ENCODE measurements around the gene PMEPA1. TPM values are rescaled to one million over a fixed set of nuclear protein-coding genes. Genes with fewer than 3 reads are reported as not detected.

PMEPA1 gene
- total and polyA plus RNA-seq, 10 of the 15 experiments (the other 5 are each of a cell fraction or from before 2014, with no cell fraction given), result 0.02 to 0.10 (median 0.04) TPM; not detected in 3

- no peak for TF ChIP-seq ZBTB40 (IDR thresholded peaks at IDR 0.05; ENCODE audit: borderline replicate concordance)
- peak; percentile 42; the same call in 1 of the 2 replicates for TF ChIP-seq RB1 (IDR thresholded peaks at IDR 0.05; ENCODE audit: borderline replicate concordance)
- TF ChIP-seq E4F1 (IDR thresholded peaks at IDR 0.05; ENCODE audit: borderline replicate concordance, partially characterized antibody), result no peak
- TF ChIP-seq HDAC6 (IDR thresholded peaks at IDR 0.05; ENCODE audit: unreplicated experiment), result no peak
- TF ChIP-seq CEBPZ (IDR thresholded peaks at IDR 0.05; ENCODE audit: low read depth, low read length), result no peak
- TF ChIP-seq EED (IDR thresholded peaks at IDR 0.05; ENCODE audit: low read depth), result no peak
- TF ChIP-seq MYC (IDR thresholded peaks at IDR 0.05; ENCODE audit: insufficient read depth, insufficient read length, insufficient replicate concordance, low read length, severe bottlenecking), result no peak
- no peak for TF ChIP-seq ZBED1 (IDR thresholded peaks at IDR 0.05; ENCODE audit: borderline replicate concordance)
- no peak for TF ChIP-seq ATF7 (IDR thresholded peaks at IDR 0.05; ENCODE audit: low read depth)
- no peak for TF ChIP-seq MEF2A (IDR thresholded peaks at IDR 0.05; ENCODE audit: insufficient read depth, low read depth, low read length)
- TF ChIP-seq NFYB (IDR thresholded peaks at IDR 0.05; ENCODE audit: insufficient read depth, low read depth, low read length), result no peak
Observed at GRCh38 chr20:57680934-57681914, 28.6 kb downstream of the PMEPA1 start (continued).
